Body of pancreas (tissue), 4 donors: ENCODE measurements around the gene TMEM129. TPM values are rescaled to one million over a fixed set of nuclear protein-coding genes. Genes with fewer than 3 reads are reported as not detected.
A peak's percentile ranks its signal among the peaks of the same experiment; 100 is the strongest.

Experiments
- ATAC-seq: fragments of 150-250 bp; one replicate; pipeline ENCODE4 v1.9.1; 2016
- DNase-seq, 4 donors: peaks; one replicate each; pipeline ENCODE4 v3.0.0-alpha.2; 2019
- H3K27ac ChIP-seq, 4 donors: fragments of 200-600 bp; sonication (generic); 1 replicate in 3 of 4; 2 replicates in 1 of 4; pipeline versions ENCODE4 v1.5.1 to v1.6.1; 2016 to 2019; ENCODE audit warnings: mild to moderate bottlenecking in 1 of 4, mixed read lengths in 1 of 4, moderate library complexity in 1 of 4
- H3K27me3 ChIP-seq, 2 donors: fragments of 200-600 bp; sonication (generic); one replicate each; pipeline ENCODE4 v1.6.0; 2016; ENCODE audit warnings: mild to moderate bottlenecking in 1 of 2
- H3K36me3 ChIP-seq, 2 donors: fragments of 200-600 bp; sonication (generic); replicated peaks in 1 of 2; 2 replicates each; pipeline ENCODE4 v1.5.1; 2016; ENCODE audit warnings: low read depth in 2 of 2; ENCODE audit not compliant: insufficient read depth in 1 of 2
- H3K4me1 ChIP-seq: fragments of 200-600 bp; sonication (generic); one replicate; pipeline ENCODE4 v1.6.0; 2016
- H3K4me3 ChIP-seq, 2 donors: fragments of 200-600 bp; sonication (generic); 1 replicate in 1 of 2; 2 replicates in 1 of 2; pipeline ENCODE4 v1.5.1; 2016 to 2019
- H3K9me3 ChIP-seq, 3 donors: fragments of 200-600 bp; sonication (generic); 1 replicate in 2 of 3; 2 replicates in 1 of 3; pipeline ENCODE4 v1.5.1; 2016
- POLR2A ChIP-seq, 3 donors: fragments of 450-650 bp; IDR thresholded peaks; one replicate each; pipeline ENCODE4 v1.6.1; 2016; ENCODE audit warnings: antibody characterized with exemption in 3 of 3, mild to moderate bottlenecking in 2 of 3
- WGBS, 2 donors: methylation state at CpG; one replicate each; pipeline ENCODE4 v1.1.5; 2017; 5-methylcytosine and 5-hydroxymethylcytosine counted together
- intact Hi-C: fragments of 100-400 bp; cut with DNase I; formaldehyde crosslinking; loops from one replicate; pipeline ENCODE4 v1.15.1; 2023
- total RNA-seq, 2 donors: library from RNA; depleted of rRNA; stranded (reverse); fragments of >200 nt; gene quantifications; one replicate each; pipeline ENCODE4 v1.1.0, GENCODE V29; 2016
- TF ChIP-seq, protein P1 (sequence below), 7 experiments: fragments of 450-650 bp in 4 of 7; fragments of 200-600 bp in 3 of 7; sonication (generic) in 3 of 7; IDR thresholded peaks; one replicate each; pipeline ENCODE4 v1.5.1; 2016 to 2019; ENCODE audit warnings: antibody characterized with exemption in 7 of 7

The TMEM129 gene
- total RNA-seq, 2 donors from 2014 or later, result 26.7 to 53.1 TPM

DNA sequence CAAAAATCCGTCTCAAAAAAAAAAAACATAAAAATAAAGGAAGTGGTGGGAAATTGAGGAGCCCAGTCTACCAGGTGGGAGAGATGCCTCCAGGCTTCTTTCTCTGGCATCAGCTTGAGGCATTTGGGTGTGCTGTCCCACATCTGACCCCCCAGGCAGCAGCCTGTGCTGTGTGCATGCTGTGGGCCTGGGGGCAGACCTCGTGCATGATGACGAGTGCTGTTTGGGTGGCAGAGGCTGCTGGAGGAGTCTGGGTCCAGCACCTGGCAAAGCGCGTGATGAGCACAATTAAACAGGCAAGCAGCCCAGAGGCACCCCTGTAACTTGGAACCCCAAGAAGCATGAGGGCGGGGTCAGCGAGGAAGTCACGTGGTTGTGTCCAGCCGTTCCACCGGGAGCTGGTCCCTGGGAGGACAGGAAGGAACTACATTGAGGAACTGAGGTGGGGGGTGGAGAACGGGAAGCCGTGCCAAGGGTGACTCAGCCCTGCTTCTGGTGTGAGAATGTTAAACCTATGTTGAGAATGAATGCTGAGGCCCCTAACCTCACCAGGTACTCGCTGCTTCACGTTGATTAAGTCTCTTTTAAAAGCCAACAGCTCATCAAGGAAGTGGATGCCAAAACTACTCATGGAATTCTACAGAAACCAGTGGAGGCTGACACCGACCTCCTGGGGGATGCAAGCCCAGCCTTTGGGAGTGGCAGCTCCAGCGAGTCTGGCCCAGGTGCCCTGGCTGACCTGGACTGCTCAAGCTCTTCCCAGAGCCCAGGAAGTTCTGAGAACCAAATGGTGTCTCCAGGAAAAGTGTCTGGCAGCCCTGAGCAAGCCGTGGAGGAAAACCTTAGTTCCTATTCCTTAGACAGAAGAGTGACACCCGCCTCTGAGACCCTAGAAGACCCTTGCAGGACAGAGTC is 6.3 kb upstream of the TMEM129 start:
- WGBS, 2 donors, result 56 to 58% methylated on average over 17 to 18 of the region's 18 CpGs
- peaks cover 34% of the 10 kb centered on the region for H3K4me1 ChIP-seq
- H3K27ac ChIP-seq, result peak overlapping the region in 3 of 4 donors; percentile 62 to 73 (median 67)

DNA sequence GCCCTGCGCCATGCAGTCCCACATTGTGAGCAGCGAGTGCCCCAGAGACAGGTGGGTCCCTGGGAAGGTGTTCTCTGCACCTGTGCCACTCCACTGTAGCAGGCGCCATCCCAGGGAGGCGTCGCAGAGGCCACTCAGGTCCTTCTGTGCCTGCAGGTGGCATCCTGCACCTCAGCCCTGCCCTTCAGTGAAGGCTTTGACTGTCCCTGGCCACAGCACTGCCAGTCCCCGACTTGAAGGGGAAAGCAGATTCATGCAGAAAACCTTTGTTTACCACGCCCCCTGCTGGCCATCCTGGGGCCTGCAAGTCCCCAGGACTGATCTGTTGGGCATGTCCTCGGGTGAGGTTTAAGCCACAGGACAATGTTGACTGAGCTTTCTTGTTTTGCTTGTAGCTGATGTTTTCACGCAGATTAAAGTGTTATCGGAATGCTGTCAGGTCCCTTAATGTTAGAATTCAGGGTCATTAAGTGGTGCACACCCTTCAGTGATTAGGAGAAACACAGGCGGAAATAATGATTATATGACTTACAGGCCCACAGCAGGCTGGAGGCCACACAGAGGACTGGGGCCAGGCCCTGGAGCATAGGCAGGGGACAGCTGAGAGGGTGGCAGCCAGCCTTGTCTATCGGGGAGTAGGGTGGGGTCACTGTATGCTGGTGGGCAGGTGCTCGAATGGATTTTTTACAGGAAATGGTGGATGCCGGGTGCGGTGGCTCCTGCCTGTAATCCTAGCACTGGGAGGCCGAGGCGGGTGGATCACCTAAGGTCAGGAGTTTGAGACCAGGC is 5.2 kb upstream of the TMEM129 start:
- ATAC-seq (peak; percentile 68), DNase-seq (peak; percentile 91 to 97 (median 94))
- no peaks in the 10 kb centered on the region for H3K9me3 ChIP-seq
- TF ChIP-seq, protein P1, sequence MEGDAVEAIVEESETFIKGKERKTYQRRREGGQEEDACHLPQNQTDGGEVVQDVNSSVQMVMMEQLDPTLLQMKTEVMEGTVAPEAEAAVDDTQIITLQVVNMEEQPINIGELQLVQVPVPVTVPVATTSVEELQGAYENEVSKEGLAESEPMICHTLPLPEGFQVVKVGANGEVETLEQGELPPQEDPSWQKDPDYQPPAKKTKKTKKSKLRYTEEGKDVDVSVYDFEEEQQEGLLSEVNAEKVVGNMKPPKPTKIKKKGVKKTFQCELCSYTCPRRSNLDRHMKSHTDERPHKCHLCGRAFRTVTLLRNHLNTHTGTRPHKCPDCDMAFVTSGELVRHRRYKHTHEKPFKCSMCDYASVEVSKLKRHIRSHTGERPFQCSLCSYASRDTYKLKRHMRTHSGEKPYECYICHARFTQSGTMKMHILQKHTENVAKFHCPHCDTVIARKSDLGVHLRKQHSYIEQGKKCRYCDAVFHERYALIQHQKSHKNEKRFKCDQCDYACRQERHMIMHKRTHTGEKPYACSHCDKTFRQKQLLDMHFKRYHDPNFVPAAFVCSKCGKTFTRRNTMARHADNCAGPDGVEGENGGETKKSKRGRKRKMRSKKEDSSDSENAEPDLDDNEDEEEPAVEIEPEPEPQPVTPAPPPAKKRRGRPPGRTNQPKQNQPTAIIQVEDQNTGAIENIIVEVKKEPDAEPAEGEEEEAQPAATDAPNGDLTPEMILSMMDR (IDR thresholded peaks at IDR 0.05), result peak; percentile 91 to 99 (median 95)
- no peak for TF ChIP-seq POLR2A (IDR thresholded peaks at IDR 0.05)
- no peaks in the 10 kb centered on the region for H3K36me3 ChIP-seq
- 47 to 64% methylated on average over 11 to 17 of the region's 17 CpGs for WGBS, 2 donors
- H3K27me3 ChIP-seq, result no peaks in the 10 kb centered on the region
- H3K4me3 ChIP-seq, result no peak overlapping the region
- peak overlapping the region in 3 of 4 donors; percentile 14 to 73 (median 67) for H3K27ac ChIP-seq
- H3K4me1 ChIP-seq, result peaks cover 43% of the 10 kb centered on the region
- intact Hi-C loops, result loop anchor here (5.0 kb wide), 1 partner anchor 34 kb away; no protein-coding TSS in a partner anchor

More for the DNA sequence above, 6.3 kb upstream of the TMEM129 start:
- Histone ChIP-seq H3K9me3 (no peaks in the 10 kb centered on the region), H3K4me3 (no peak overlapping the region), H3K36me3 (no peaks in the 10 kb centered on the region), H3K27me3 (no peaks in the 10 kb centered on the region)
- ATAC-seq (peak; percentile 46), DNase-seq (peak in 3 of 4 donors; percentile 48 to 80 (median 69))
- TF ChIP-seq POLR2A (IDR thresholded peaks at IDR 0.05), result no peak
- TF ChIP-seq, protein P1 (IDR thresholded peaks at IDR 0.05), result no peak
- intact Hi-C loops, result loop anchor here (5.0 kb wide), 1 partner anchor 35 kb away; no protein-coding TSS in a partner anchor

DNA sequence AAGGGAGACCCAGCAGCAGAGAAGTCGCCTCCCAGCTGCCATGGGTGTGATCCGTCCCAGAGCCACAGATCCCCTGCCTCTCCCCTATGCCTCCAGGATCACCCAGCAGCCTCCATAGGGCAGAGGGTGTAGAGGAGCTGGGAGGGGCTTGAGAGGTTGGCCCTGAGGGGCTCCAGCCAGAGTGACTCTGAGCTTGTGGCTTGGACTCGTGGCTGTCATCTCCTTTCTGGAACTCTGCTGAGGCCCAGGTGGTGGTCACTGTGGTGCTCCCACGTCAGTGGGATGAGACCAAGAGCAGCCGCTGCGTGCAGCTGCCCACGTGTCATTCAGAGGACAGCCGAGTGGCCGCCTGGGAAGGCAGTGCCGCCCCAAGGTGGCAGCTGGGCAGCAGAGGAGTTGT is 4.4 kb upstream of the TMEM129 start:
- Histone ChIP-seq H3K9me3 (no peaks in the 10 kb centered on the region), H3K27ac (no peak overlapping the region), H3K36me3 (no peaks in the 10 kb centered on the region), H3K27me3 (no peaks in the 10 kb centered on the region), H3K4me1 (peaks cover 43% of the 10 kb centered on the region), H3K4me3 (no peak overlapping the region)
- DNase-seq, result no peak
- intact Hi-C loops, result loop anchor here (5.0 kb wide), 1 partner anchor 33 kb away; no protein-coding TSS in a partner anchor
- WGBS, 2 donors, result 94 to 100% methylated on average over 2 to 10 of the region's 10 CpGs
- TF ChIP-seq, protein P1 (IDR thresholded peaks at IDR 0.05), result no peak
- no peak for TF ChIP-seq POLR2A (IDR thresholded peaks at IDR 0.05)
- no peak for ATAC-seq

DNA sequence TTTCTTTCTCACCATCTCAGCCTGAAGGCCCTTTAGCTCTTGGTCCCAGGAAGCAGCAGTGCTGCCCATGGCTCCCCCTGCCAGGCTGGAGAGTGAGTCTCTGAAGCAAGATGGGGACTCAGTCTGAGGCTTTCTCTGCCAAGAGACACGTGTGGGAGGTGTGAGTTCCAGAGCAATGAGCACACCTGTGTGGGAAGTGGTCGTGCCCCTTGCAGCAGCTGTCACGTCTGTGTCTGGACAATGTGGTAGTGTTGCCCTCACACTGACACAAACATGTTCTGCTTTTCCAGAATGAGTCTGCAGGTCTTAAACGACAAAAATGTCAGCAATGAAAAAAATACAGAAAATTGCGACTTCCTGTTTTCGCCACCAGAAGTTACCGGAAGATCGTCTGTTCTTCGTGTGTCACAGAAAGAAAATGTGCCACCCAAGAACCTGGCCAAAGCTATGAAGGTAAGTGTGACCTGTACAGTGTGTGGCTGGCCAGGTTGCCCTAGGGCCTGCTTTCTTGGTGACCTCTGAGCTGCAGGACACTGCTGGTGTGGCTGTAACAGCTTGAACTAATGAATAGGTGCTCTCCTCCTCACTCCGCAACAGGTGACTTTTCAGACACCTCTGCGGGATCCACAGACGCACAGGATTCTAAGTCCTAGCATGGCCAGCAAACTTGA is 2.1 kb upstream of the TMEM129 start:
- TF ChIP-seq POLR2A (IDR thresholded peaks at IDR 0.05), result peak in 1 of 3 donors; percentile 24
- TF ChIP-seq, protein P1 (IDR thresholded peaks at IDR 0.05), result no peak
- peaks cover 58% of the 10 kb centered on the region for H3K4me1 ChIP-seq
- ATAC-seq (no peak), DNase-seq (no peak)
- WGBS, 2 donors, result 71 to 81% methylated on average over 11 to 12 of the region's 12 CpGs
- no peaks in the 10 kb centered on the region for H3K9me3 ChIP-seq
- H3K27me3 ChIP-seq, result no peaks in the 10 kb centered on the region
- H3K27ac ChIP-seq, result peak overlapping the region in 2 of 4 donors; percentile 24 to 67
- H3K36me3 ChIP-seq, result no peaks in the 10 kb centered on the region
- no peak overlapping the region for H3K4me3 ChIP-seq
- intact Hi-C loops, result loop anchor here (5.0 kb wide), 1 partner anchor 371 kb away; no protein-coding TSS in a partner anchor
